IMR-90 (cell line): Measurements from ENCODE around the gene RASL10A.

Experiments
- BHLHE40 ChIP-seq: fragments of 150-350 bp; IDR thresholded peaks from 2 replicates; pipeline ENCODE4 v1.6.1; 2016; ENCODE audit warnings: mild to moderate bottlenecking, low read depth, low read length
- CEBPB ChIP-seq: IDR thresholded peaks from 2 replicates; pipeline ENCODE4 v1.6.1; 2012; ENCODE audit warnings: low read depth, low read length, improper control_type of control experiment
- CTCF ChIP-seq: conservative IDR thresholded peaks from 2 replicates; pipeline ENCODE4 v1.5.1; 2012; ENCODE audit warnings: mild to moderate bottlenecking, low read depth, low read length, improper control_type of control experiment
- ELK1 ChIP-seq: fragments of 150-350 bp; IDR thresholded peaks from 2 replicates; pipeline ENCODE4 v1.6.1; 2016; ENCODE audit warnings: low read depth, mild to moderate bottlenecking, low read length, moderate library complexity, borderline replicate concordance
- MAZ ChIP-seq: IDR thresholded peaks from 2 replicates; pipeline ENCODE4 v1.6.1; 2012; ENCODE audit warnings: low read depth, mild to moderate bottlenecking, low read length, improper control_type of control experiment, moderate library complexity, borderline replicate concordance
- MXI1 ChIP-seq: IDR thresholded peaks from 2 replicates; pipeline ENCODE4 v1.6.1; 2012; ENCODE audit warnings: low read depth, mild to moderate bottlenecking, low read length, moderate library complexity, borderline replicate concordance
- POLR2A ChIP-seq: IDR thresholded peaks from 2 replicates; pipeline ENCODE4 v1.6.1; 2012; ENCODE audit warnings: mild to moderate bottlenecking, low read depth, low read length
- RAD21 ChIP-seq: IDR thresholded peaks from 2 replicates; pipeline ENCODE4 v1.6.1; 2012; ENCODE audit warnings: low read length, improper control_type of control experiment

DNA sequence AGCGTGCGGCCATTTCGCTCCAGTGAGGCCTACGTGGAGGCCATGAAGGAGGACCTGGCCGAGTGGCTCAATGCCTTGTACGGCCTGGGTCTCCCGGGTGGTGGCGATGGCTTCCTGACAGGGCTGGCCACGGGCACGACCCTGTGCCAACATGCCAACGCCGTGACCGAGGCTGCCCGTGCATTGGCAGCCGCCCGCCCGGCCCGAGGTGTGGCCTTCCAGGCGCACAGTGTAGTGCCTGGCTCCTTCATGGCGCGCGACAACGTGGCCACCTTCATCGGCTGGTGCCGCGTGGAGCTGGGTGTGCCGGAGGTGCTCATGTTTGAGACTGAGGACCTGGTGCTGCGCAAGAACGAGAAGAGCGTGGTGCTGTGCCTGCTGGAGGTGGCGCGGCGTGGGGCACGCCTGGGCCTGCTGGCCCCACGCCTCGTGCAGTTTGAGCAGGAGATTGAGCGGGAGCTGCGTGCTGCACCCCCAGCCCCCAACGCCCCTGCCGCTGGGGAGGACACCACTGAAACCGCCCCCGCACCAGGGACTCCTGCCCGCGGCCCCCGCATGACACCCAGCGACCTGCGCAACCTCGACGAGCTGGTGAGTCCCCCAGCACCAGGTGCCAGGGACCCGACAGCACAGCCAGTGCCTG is 7.2 kb downstream of the RASL10A start:
- TF ChIP-seq CTCF (no peak), ELK1 (no peak), BHLHE40 (no peak), POLR2A (no peak), MAZ (no peak), CEBPB (no peak), RAD21 (no peak), MXI1 (no peak)
